22Rv1 (cell line): ENCODE data around the gene C1QTNF9B.

Source experiments
- ZFX ChIP-seq: fragments of 450-650 bp; IDR thresholded peaks from 2 replicates; pipeline ENCODE4 v1.6.1; 2017; ENCODE audit warnings: antibody characterized with exemption, borderline replicate concordance
- TF ChIP-seq, protein P1 (sequence below): fragments of 450-650 bp; IDR thresholded peaks from 2 replicates; pipeline ENCODE4 v1.5.1; 2017; ENCODE audit warnings: mild to moderate bottlenecking

DNA sequence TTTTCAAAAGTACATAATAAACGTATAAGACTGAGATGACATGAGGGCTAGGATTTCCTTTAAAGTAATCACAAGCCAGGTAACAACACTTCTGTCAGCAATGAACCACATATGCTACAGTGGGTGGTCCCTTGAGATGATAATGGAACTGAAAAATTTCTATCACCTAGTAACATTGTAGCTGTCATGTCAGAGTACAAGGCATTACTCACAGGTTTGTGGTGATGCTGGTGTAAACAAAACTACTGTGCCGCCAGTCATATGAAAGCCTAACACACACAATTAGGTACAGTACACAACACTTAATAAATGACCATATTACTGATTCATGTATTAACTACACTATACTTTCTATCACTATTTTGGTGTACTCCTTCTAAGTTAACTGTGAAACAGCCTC, 45.0 kb downstream of the C1QTNF9B start:
- TF ChIP-seq, protein P1, sequence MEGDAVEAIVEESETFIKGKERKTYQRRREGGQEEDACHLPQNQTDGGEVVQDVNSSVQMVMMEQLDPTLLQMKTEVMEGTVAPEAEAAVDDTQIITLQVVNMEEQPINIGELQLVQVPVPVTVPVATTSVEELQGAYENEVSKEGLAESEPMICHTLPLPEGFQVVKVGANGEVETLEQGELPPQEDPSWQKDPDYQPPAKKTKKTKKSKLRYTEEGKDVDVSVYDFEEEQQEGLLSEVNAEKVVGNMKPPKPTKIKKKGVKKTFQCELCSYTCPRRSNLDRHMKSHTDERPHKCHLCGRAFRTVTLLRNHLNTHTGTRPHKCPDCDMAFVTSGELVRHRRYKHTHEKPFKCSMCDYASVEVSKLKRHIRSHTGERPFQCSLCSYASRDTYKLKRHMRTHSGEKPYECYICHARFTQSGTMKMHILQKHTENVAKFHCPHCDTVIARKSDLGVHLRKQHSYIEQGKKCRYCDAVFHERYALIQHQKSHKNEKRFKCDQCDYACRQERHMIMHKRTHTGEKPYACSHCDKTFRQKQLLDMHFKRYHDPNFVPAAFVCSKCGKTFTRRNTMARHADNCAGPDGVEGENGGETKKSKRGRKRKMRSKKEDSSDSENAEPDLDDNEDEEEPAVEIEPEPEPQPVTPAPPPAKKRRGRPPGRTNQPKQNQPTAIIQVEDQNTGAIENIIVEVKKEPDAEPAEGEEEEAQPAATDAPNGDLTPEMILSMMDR, result no peak
- TF ChIP-seq ZFX, result no peak
